DMS153 (cell line): ENCODE results near the gene ANXA10.
"Not testable (repeated sequence)": the region's sequence is repeated elsewhere in the genome, so short reads cannot be mapped to it uniquely, and the experiment has no call there.

Source experiments
- DNase-seq: peaks from one replicate; lab custom pipeline; 2025; lab: John Stamatoyannopoulos, UW

ANXA10 gene

GRCh38 chr4:168154546-168155277 lies 62.4 kb downstream of the ANXA10 start:
- no peak for DNase-seq

GRCh38 chr4:168162604-168163003 lies 70.3 kb downstream of the ANXA10 start:
- no peak for DNase-seq

GRCh38 chr4:168163106-168163505 lies 70.8 kb downstream of the ANXA10 start:
- no peak for DNase-seq

- DNase-seq, result no peak
Measured at GRCh38 chr4:168164045-168164444, 71.7 kb downstream of the ANXA10 start.

- no peak for DNase-seq
Measured at GRCh38 chr4:168164915-168165548, 72.7 kb downstream of the ANXA10 start.

- no peak for DNase-seq
Measured at GRCh38 chr4:168167714-168168284, 75.5 kb downstream of the ANXA10 start.

GRCh38 chr4:168174308-168174707 lies 82.0 kb downstream of the ANXA10 start:
- DNase-seq, result no peak

- DNase-seq, result no peak
Measured at GRCh38 chr4:168177546-168178149, 85.3 kb downstream of the ANXA10 start.

- DNase-seq, result no peak
Measured at GRCh38 chr4:168183717-168184571, 91.6 kb downstream of the ANXA10 start.

GRCh38 chr4:168188754-168189153 lies 96.4 kb downstream of the ANXA10 start:
- DNase-seq, result no peak

GRCh38 chr4:168197926-168198325 lies 105.6 kb downstream of the ANXA10 start:
- no peak for DNase-seq

GRCh38 chr4:168199260-168199957 lies 107.1 kb downstream of the ANXA10 start:
- no peak for DNase-seq

GRCh38 chr4:168200685-168201084 lies 108.3 kb downstream of the ANXA10 start:
- DNase-seq, result no peak

GRCh38 chr4:168203233-168203911 lies 111.0 kb downstream of the ANXA10 start:
- no peak for DNase-seq

GRCh38 chr4:168208957-168209614 lies 116.7 kb downstream of the ANXA10 start:
- no peak for DNase-seq

GRCh38 chr4:168212656-168213055 lies 120.3 kb downstream of the ANXA10 start:
- DNase-seq, result no peak

- not testable (repeated sequence) for DNase-seq
Measured at GRCh38 chr4:168213511-168213910, 121.2 kb downstream of the ANXA10 start.

GRCh38 chr4:168218645-168219044 lies 126.3 kb downstream of the ANXA10 start:
- DNase-seq, result no peak

GRCh38 chr4:168220893-168221292 lies 128.6 kb downstream of the ANXA10 start:
- DNase-seq, result no peak

- peak; percentile 72 for DNase-seq
Measured at GRCh38 chr4:168221301-168221700, 129.0 kb downstream of the ANXA10 start.
